ENCODE data around the gene TIMM44.

GRCh38 chr19:7883105-7883504, 60.4 kb downstream of the TIMM44 start:
- TF ChIP-seq POLR2A (IDR thresholded peaks at IDR 0.05) (no peak), CTCF (IDR thresholded peaks at IDR 0.05) (no peak)

Data from testis (tissue), 2 donors.